Uterus (tissue), 4 donors: Measurements from ENCODE around the gene XYLT1. TPM values are rescaled to one million over a fixed set of nuclear protein-coding genes. Genes with fewer than 3 reads are reported as not detected.
A peak's percentile ranks its signal among the peaks of the same experiment; 100 is the strongest.

Experiments used
- DNase-seq, 2 donors: peaks; one replicate each; pipeline ENCODE4 v3.0.0-alpha.2; 2019 to 2020
- H3K27ac ChIP-seq, 2 donors: fragments of 200-600 bp; sonication (generic); 1 replicate in 1 of 2; 2 replicates in 1 of 2; pipeline ENCODE4 v1.5.1; 2016 to 2018
- H3K27me3 ChIP-seq, 2 donors: fragments of 200-600 bp; sonication (generic); one replicate each; pipeline ENCODE4 v1.5.1; 2018 to 2019; ENCODE audit warnings: control low read depth in 1 of 2
- H3K36me3 ChIP-seq, 2 donors: fragments of 200-600 bp; sonication (generic); one replicate each; pipeline ENCODE4 v1.5.1; 2019; ENCODE audit warnings: control low read depth in 1 of 2
- H3K4me1 ChIP-seq, 2 donors: fragments of 200-600 bp; sonication (generic); one replicate each; pipeline ENCODE4 v1.5.1; 2018 to 2019; ENCODE audit warnings: control low read depth in 1 of 2
- H3K4me3 ChIP-seq, 2 donors: fragments of 200-600 bp; sonication (generic); 1 replicate in 1 of 2; 2 replicates in 1 of 2; pipeline ENCODE4 v1.5.1; 2018 to 2019; ENCODE audit warnings: mild to moderate bottlenecking in 1 of 2
- H3K9me3 ChIP-seq, 2 donors: fragments of 200-600 bp; sonication (generic); one replicate each; pipeline ENCODE4 v1.5.1; 2019; ENCODE audit warnings: control low read depth in 1 of 2
- CTCF ChIP-seq, 4 experiments: fragments of 200-600 bp in 2 of 4; fragments of 450-650 bp in 2 of 4; sonication (generic) in 2 of 4; IDR thresholded peaks; one replicate each; pipeline ENCODE4 v1.5.1; 2016 to 2019; ENCODE audit warnings: antibody characterized with exemption in 4 of 4, mild to moderate bottlenecking in 2 of 4, moderate library complexity in 1 of 4
- POLR2A ChIP-seq, 2 donors: fragments of 450-650 bp; IDR thresholded peaks; one replicate each; pipeline ENCODE4 v1.6.1; 2016; ENCODE audit warnings: antibody characterized with exemption in 2 of 2, mild to moderate bottlenecking in 1 of 2, moderate library complexity in 1 of 2
- intact Hi-C: fragments of 100-400 bp; cut with DNase I; formaldehyde crosslinking; loops from one replicate; pipeline ENCODE4 v1.15.1; 2023; ENCODE audit warnings: low total_unique reads
- total RNA-seq, 4 donors: library from RNA; depleted of rRNA in 3 of 4; stranded (reverse); fragments of >200 nt in 3 of 4; gene quantifications; one replicate each; pipeline versions ENCODE4 v1.1.0 to v1.2.4, GENCODE V29; 2014 to 2023
- donor health status: DM: yes; HTN: yes; CAD: no.

The XYLT1 gene
- total RNA-seq, 4 donors from 2014 or later = 1.5 to 42.2 (median 15.7) TPM

DNA sequence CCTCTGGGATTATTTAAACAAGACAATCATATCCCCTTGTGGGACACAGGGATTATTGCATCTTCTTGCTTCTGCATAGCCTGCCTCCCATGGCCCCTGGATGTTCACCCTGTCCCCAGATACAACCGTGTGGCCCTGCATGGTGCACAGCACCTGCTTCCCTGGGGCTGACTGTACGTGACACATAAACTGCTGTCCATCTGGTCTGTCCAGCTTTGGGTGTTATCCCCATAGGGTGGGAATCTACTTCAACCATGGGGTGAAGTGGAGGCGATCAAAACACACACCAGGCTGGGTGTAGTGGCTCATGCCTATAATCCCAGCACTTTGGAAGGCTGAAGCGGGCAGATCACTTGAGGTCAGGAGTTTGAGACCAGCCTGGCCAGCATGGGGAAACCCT is 138.8 kb downstream of the XYLT1 start:
- intact Hi-C loops = no loop called here
- peaks cover 0 to 5% of the 10 kb centered on the region in 2 donors for H3K4me1 ChIP-seq
- DNase-seq = no peak
- no peaks in the 10 kb centered on the region for H3K27me3 ChIP-seq
- no peaks in the 10 kb centered on the region for H3K9me3 ChIP-seq
- TF ChIP-seq POLR2A (IDR thresholded peaks at IDR 0.05) = no peak
- TF ChIP-seq CTCF (IDR thresholded peaks at IDR 0.05) = no peak
- no peaks in the 10 kb centered on the region for H3K36me3 ChIP-seq
- H3K4me3 ChIP-seq = no peak overlapping the region
- peak overlapping the region in 1 of 2 donors; percentile 14 for H3K27ac ChIP-seq

GRCh38 chr16:17331071-17331607 is 139.6 kb downstream of the XYLT1 start:
- peaks cover 0 to 5% of the 10 kb centered on the region in 2 donors for H3K4me1 ChIP-seq
- no peaks in the 10 kb centered on the region for H3K9me3 ChIP-seq
- no peaks in the 10 kb centered on the region for H3K36me3 ChIP-seq
- peak overlapping the region in 1 of 2 donors; percentile 14 for H3K27ac ChIP-seq
- TF ChIP-seq CTCF (IDR thresholded peaks at IDR 0.05) = no peak
- no peak for TF ChIP-seq POLR2A (IDR thresholded peaks at IDR 0.05)
- DNase-seq = peak; percentile 54 to 55
- no peak overlapping the region for H3K4me3 ChIP-seq
- intact Hi-C loops = no loop called here
- no peaks in the 10 kb centered on the region for H3K27me3 ChIP-seq

GRCh38 chr16:17330044-17330443 is 140.7 kb downstream of the XYLT1 start:
- Histone ChIP-seq H3K4me1 (peaks cover 0 to 5% of the 10 kb centered on the region in 2 donors), H3K4me3 (no peak overlapping the region), H3K36me3 (no peaks in the 10 kb centered on the region), H3K27ac (no peak overlapping the region), H3K27me3 (no peaks in the 10 kb centered on the region), H3K9me3 (no peaks in the 10 kb centered on the region)
- DNase-seq = no peak
- TF ChIP-seq POLR2A (IDR thresholded peaks at IDR 0.05) = no peak
- TF ChIP-seq CTCF (IDR thresholded peaks at IDR 0.05) = no peak
- intact Hi-C loops = no loop called here

DNA sequence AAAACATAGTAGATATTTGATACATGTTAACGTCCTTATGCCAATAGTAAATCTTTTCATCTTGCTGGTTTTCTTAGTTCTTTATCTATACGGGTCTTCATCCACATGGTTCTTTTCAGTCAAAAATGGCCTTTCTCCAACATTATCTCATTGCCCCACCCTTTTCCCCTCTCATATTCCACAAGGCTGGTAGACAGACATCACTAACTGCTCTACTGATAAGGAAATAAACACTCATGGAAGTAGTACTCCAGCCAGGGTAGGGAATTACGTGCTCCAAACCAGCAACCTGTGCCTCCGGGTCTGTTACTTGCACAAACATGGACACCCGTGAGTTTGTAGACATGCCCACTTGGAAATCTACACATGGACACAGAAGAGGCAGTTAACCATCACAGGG is 141.4 kb downstream of the XYLT1 start:
- Histone ChIP-seq H3K4me3 (no peak overlapping the region), H3K27me3 (no peaks in the 10 kb centered on the region), H3K9me3 (no peaks in the 10 kb centered on the region), H3K27ac (peak overlapping the region; percentile 63 to 78), H3K4me1 (peaks cover 0 to 5% of the 10 kb centered on the region in 2 donors), H3K36me3 (no peaks in the 10 kb centered on the region)
- no peak for DNase-seq
- no peak for TF ChIP-seq CTCF (IDR thresholded peaks at IDR 0.05)
- TF ChIP-seq POLR2A (IDR thresholded peaks at IDR 0.05) = no peak
- intact Hi-C loops = no loop called here

DNA sequence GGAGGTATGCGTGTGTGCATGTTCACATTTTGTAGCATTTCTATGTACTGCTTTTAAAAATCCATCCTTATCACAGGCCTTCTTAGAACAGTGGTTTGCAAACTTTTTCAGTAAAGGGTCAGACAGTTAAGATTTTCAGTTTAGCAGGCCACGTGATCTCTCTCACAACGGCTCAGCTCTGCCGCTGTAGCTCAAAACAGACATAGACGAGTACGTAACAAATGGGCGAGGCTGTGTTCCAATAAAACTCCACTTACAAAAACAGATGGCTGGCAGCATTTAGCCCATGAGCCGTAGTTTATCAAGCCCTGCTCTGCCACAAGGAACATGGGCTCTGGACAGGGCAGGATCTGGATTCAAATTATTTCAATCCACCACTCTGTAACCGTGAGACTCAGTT is 141.8 kb downstream of the XYLT1 start:
- intact Hi-C loops = no loop called here
- Histone ChIP-seq H3K9me3 (no peaks in the 10 kb centered on the region), H3K4me1 (peaks cover 0 to 5% of the 10 kb centered on the region in 2 donors), H3K36me3 (no peaks in the 10 kb centered on the region), H3K27me3 (no peaks in the 10 kb centered on the region), H3K27ac (peak overlapping the region; percentile 63 to 78), H3K4me3 (no peak overlapping the region)
- TF ChIP-seq CTCF (IDR thresholded peaks at IDR 0.05) (no peak), POLR2A (IDR thresholded peaks at IDR 0.05) (no peak)
- DNase-seq = peak in 1 of 2 donors; percentile 69
